Neural cell (in vitro differentiated cells): ENCODE measurements around the gene CHN1. TPM values are rescaled to one million over a fixed set of nuclear protein-coding genes. Genes with fewer than 3 reads are reported as not detected.

ENCODE experiments used
- H2AFZ ChIP-seq: fragments of 200-600, 300-800 bp; sonication (generic), shearing (Covaris generic); 2 replicates; pipeline ENCODE4 v1.6.0; 2014; ENCODE audit warnings: low read depth, mild to moderate bottlenecking, antibody characterized with exemption, low read length, moderate library complexity
- H3F3A ChIP-seq: fragments of 200-600 bp; shearing (Covaris generic); 2 replicates; pipeline ENCODE4 v1.6.1; 2016; ENCODE audit warnings: mild to moderate bottlenecking, moderate library complexity, mixed read lengths, antibody characterized with exemption, low read length; ENCODE audit not compliant: insufficient read depth, poor library complexity, severe bottlenecking
- H3K27ac ChIP-seq: fragments of 200-600, 300-800 bp; sonication (generic), shearing (Covaris generic); 2 replicates; pipeline ENCODE4 v1.5.1; 2014; ENCODE audit warnings: mild to moderate bottlenecking, low read length, moderate library complexity
- H3K27me3 ChIP-seq: fragments of 300-800, 200-600 bp; sonication (generic), shearing (Covaris generic); 2 replicates; pipeline ENCODE4 v1.6.0; 2014; ENCODE audit warnings: mild to moderate bottlenecking, low read depth, low read length, moderate library complexity; ENCODE audit not compliant: insufficient read depth
- H3K36me3 ChIP-seq: fragments of 300-800, 200-600 bp; sonication (generic), shearing (Covaris generic); 2 replicates; pipeline ENCODE4 v1.5.1; 2014; ENCODE audit warnings: mild to moderate bottlenecking, antibody characterized with exemption, low read length, moderate library complexity; ENCODE audit not compliant: insufficient read depth
- H3K4me2 ChIP-seq: fragments of 300-800, 200-600 bp; sonication (generic), shearing (Covaris generic); 2 replicates; pipeline ENCODE4 v1.6.0; 2014; ENCODE audit warnings: mild to moderate bottlenecking, low read length
- H3K4me3 ChIP-seq: fragments of 300-800, 200-600 bp; sonication (generic), shearing (Covaris generic); 2 replicates; pipeline ENCODE4 v1.5.1; 2014; ENCODE audit warnings: mild to moderate bottlenecking, low read length, moderate library complexity
- H3K79me2 ChIP-seq: fragments of 200-600 bp; shearing (Covaris generic); replicated peaks from 2 replicates; pipeline ENCODE4 v1.6.0; 2014; ENCODE audit warnings: mild to moderate bottlenecking, low read length, moderate library complexity; ENCODE audit not compliant: insufficient read depth
- H3K9ac ChIP-seq: fragments of 300-800, 200-600 bp; sonication (generic), shearing (Covaris generic); 2 replicates; pipeline ENCODE4 v1.6.1; 2016; ENCODE audit warnings: mild to moderate bottlenecking, low read length, mixed read lengths
- H3K9me2 ChIP-seq: fragments of 200-600 bp; shearing (Covaris generic); 2 replicates; pipeline ENCODE4 v1.6.1; 2016; ENCODE audit warnings: mild to moderate bottlenecking, low read length, mixed read lengths; ENCODE audit not compliant: insufficient read depth
- H3K9me3 ChIP-seq: fragments of 200-600, 300-800 bp; sonication (generic), shearing (Covaris generic); 2 replicates; pipeline ENCODE4 v1.6.1; 2016; ENCODE audit warnings: mild to moderate bottlenecking, mixed run types, low read length, moderate library complexity, mixed read lengths
- H4K20me1 ChIP-seq: fragments of 200-600 bp; shearing (Covaris generic); 2 replicates; pipeline ENCODE4 v1.6.1; 2016; ENCODE audit warnings: mild to moderate bottlenecking, mixed run types; ENCODE audit not compliant: insufficient read depth
- CTCF ChIP-seq: fragments of 450-650 bp; IDR thresholded peaks from 2 replicates; pipeline ENCODE4 v1.5.1; 2014; ENCODE audit warnings: antibody characterized with exemption, mild to moderate bottlenecking, moderate library complexity; ENCODE audit not compliant: poor library complexity, severe bottlenecking
- EP300 ChIP-seq: fragments of 450-650 bp; conservative IDR thresholded peaks from 2 replicates; pipeline ENCODE4 v1.6.1; 2014; ENCODE audit warnings: antibody characterized with exemption, mild to moderate bottlenecking, moderate library complexity; ENCODE audit not compliant: poor library complexity, severe bottlenecking
- EZH2 ChIP-seq: fragments of 200-600, 300-800 bp; shearing (Covaris generic), sonication (generic); IDR thresholded peaks from 2 replicates; pipeline ENCODE4 v1.6.1; 2014; ENCODE audit warnings: antibody characterized with exemption, low read length, borderline replicate concordance, mild to moderate bottlenecking; ENCODE audit not compliant: insufficient read depth, poor library complexity, severe bottlenecking
- MXI1 ChIP-seq: fragments of 450-650 bp; conservative IDR thresholded peaks from 2 replicates; pipeline ENCODE4 v1.6.1; 2014; ENCODE audit warnings: antibody characterized with exemption, mild to moderate bottlenecking; ENCODE audit not compliant: poor library complexity, severe bottlenecking
- POLR2AphosphoS5 ChIP-seq: IDR thresholded peaks from 2 replicates; pipeline ENCODE4 v1.6.1; 2012
- RAD21 ChIP-seq: fragments of 450-650 bp; conservative IDR thresholded peaks from 2 replicates; pipeline ENCODE4 v1.6.1; 2014; ENCODE audit warnings: antibody characterized with exemption, mild to moderate bottlenecking, moderate library complexity
- REST ChIP-seq: IDR thresholded peaks from 2 replicates; pipeline ENCODE4 v1.6.1; 2012; ENCODE audit warnings: borderline replicate concordance
- SMC3 ChIP-seq: fragments of 450-650 bp; conservative IDR thresholded peaks from 2 replicates; pipeline ENCODE4 v1.6.1; 2014; ENCODE audit warnings: antibody characterized with exemption, mild to moderate bottlenecking, moderate library complexity; ENCODE audit not compliant: poor library complexity
- TAF1 ChIP-seq: IDR thresholded peaks from 2 replicates; pipeline ENCODE4 v1.6.1; 2012; ENCODE audit warnings: low read depth
- polyA plus RNA-seq: library from polyadenylated mRNA; depleted of rRNA; stranded (reverse); fragments of >200 nt; gene quantifications from 2 replicates; pipeline ENCODE4 v1.2.3, GENCODE V29; 2014

Gene CHN1
- polyA plus RNA-seq, 1 donor from 2014 or later = 133 TPM

- Histone ChIP-seq H3F3A (no peaks in the 10 kb centered on the region), H3K9me3 (no peaks in the 10 kb centered on the region), H3K36me3 (no peaks in the 10 kb centered on the region), H3K27ac (no peak overlapping the region), H3K27me3 (no peaks in the 10 kb centered on the region), H2AFZ (no peak overlapping the region), H4K20me1 (no peaks in the 10 kb centered on the region), H3K4me3 (no peak overlapping the region), H3K4me2 (no peak overlapping the region), H3K79me2 (no peaks in the 10 kb centered on the region), H3K9ac (no peak overlapping the region), H3K9me2 (no peaks in the 10 kb centered on the region)
- TF ChIP-seq EP300 (no peak), TAF1 (no peak), REST (no peak), MXI1 (no peak), POLR2AphosphoS5 (no peak), SMC3 (no peak)
Measured at GRCh38 chr2:174761837-174762236, 243.3 kb downstream of the CHN1 start.

- no peaks in the 10 kb centered on the region for H3K36me3 ChIP-seq
- no peaks in the 10 kb centered on the region for H3K27me3 ChIP-seq
- no peak overlapping the region for H3K27ac ChIP-seq
- no peaks in the 10 kb centered on the region for H3F3A ChIP-seq
- no peak overlapping the region for H2AFZ ChIP-seq
- H3K4me2 ChIP-seq = no peak overlapping the region
- H3K9me3 ChIP-seq = no peaks in the 10 kb centered on the region
- H3K4me3 ChIP-seq = no peak overlapping the region
- H3K79me2 ChIP-seq = no peaks in the 10 kb centered on the region
- TF ChIP-seq EZH2 (no peak), EP300 (no peak), MXI1 (no peak), REST (no peak), SMC3 (no peak), TAF1 (no peak), POLR2AphosphoS5 (no peak), RAD21 (no peak), CTCF (no peak)
- no peaks in the 10 kb centered on the region for H3K9me2 ChIP-seq
- H4K20me1 ChIP-seq = no peaks in the 10 kb centered on the region
- H3K9ac ChIP-seq = no peak overlapping the region
Measured at GRCh38 chr2:174760845-174761473, 244.2 kb downstream of the CHN1 start.
